HG03521 (cell line): ENCODE data around the gene UBE2H.
"Not testable (repeated sequence)": the region's sequence is repeated elsewhere in the genome, so short reads cannot be mapped to it uniquely, and the experiment has no call there.

Source experiments
- ATAC-seq: cut with Tn5 transposase; IDR thresholded peaks from one replicate; pipeline ENCODE4 v1.9.1; 2021; ENCODE audit warnings: mild to moderate bottlenecking, moderate library complexity; ENCODE audit not compliant: unreplicated experiment

The UBE2H gene

GRCh38 chr7:129952653-129953560 is at the start of gene UBE2H:
Gene UBE2H (minus strand): TSS chr7:129952960. CDS start chr7:129952555, 405 bp downstream.
- ATAC-seq = peak; percentile 68

- ATAC-seq = no peak
Measured at GRCh38 chr7:129998446-129998845, 45.7 kb upstream of the UBE2H start.

DNA sequence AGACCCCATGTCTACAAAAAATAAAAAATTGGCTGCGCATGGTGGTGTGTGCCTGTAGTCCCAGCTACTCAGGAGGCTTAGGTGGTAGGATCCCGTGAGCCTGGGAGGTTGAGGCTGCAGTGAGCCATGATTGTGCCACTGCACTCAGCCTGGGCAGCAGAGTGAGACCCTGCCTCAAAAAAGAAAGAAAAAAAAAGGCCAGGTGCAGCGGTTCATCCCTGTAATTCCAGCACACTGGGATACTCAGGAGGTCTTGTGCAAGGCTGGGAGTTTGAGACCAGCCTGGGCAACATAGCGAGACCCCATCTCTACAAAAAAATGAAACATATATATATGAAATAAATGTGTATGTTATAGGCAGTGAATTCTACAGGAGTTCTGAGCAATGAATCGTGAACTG is 44.5 kb upstream of the UBE2H start:
- no peak for ATAC-seq

DNA sequence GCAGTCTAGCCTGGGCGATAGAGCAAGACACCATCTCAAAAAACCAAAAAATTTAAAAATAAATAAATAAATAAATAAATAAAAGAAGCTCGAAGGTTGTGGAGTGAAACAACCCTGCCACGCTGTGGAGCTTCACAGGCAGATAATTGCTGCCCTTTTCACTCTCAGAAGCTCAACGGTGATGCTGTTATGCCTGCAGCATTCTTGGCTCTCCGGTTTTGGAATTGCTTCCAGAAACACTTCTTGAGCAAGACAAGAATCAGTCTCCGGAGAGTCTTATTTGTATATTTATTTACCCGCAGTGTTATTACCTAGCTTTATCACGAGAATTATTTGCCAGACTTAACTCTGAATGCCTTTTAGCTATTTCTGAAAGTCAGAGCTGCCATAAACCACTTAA is 40.5 kb upstream of the UBE2H start:
- ATAC-seq = no peak

GRCh38 chr7:129990403-129991192 is 37.8 kb upstream of the UBE2H start:
- ATAC-seq = no peak

DNA sequence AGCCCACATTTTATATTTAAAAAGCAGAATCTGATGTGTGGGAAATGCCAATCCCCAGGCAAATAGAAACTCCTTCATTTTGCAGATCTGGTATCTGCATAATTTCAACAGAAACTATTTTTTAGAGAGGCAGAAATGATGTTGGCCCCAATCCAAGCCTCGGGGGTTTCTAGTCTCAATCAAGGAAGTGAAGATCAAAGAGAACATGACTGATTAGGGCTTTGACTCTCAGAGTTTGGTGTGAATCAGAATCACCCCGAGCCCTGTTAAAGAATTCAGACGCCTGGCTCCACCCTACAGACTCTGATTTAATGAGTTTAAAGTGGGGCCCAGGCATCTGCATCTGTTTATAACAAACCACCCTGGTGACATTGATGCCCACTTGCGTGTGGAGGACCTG is 36.7 kb upstream of the UBE2H start:
- no peak for ATAC-seq

GRCh38 chr7:129986600-129986999 is 33.8 kb upstream of the UBE2H start:
- ATAC-seq = no peak

DNA sequence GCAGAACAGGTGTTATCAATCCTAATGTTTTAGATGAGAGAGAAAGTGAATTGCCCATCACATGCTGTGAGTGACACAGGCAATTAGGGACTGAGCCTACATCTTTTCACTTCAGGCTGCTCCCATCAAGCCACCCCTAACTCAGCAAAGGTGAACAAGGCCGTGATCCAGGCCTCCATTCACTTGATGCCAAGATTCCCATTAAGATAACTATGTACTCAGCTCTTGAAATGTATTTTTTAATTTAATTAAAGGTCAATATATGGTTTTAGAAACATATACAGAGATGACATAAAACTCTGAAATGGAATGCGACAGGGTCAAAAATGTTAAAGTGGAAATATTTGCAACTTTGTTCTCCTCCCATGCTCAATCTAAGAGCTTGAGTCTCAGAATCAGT is 27.9 kb upstream of the UBE2H start:
- ATAC-seq = no peak

DNA sequence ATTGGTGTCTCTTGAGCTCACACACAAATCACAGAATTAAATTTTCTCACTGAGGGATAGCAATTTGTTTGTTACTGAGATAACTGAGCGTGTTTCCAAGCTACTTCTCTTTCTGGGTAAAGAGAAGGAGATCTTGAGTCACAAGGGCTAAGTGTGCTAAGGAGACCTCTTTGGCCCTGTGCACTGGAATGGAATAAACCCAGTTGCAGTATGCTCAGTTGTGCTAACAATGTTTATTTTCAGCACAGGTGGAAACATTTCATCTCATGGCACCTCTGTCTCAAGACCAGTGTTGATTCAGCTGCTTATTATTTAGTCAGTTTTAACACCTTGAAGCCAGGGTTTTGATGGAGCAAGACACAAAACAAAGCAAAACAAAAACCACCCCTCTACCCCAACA is 22.5 kb upstream of the UBE2H start:
- no peak for ATAC-seq

DNA sequence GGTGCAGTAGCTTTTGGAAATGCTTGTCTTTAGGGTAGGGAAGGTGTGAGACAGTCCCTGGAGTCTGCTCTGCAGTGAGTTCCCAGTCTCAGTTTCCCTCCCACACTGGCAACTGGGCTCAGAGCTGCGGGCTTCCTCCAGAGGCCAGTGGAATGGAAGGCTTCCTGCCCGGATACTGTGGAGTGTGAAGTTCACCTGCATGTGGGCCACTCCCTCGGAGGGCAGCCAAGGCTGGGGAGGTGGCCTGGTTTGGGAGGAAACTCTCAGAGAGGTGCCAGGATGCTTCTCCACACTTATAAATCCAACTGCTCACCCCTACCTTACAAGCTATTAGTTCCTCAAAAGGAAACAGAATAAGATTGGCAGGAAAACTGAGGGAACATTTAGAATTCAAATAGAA is 18.1 kb upstream of the UBE2H start:
- ATAC-seq = no peak

- ATAC-seq = no peak
Measured at GRCh38 chr7:129969881-129970446, 17.2 kb upstream of the UBE2H start.

DNA sequence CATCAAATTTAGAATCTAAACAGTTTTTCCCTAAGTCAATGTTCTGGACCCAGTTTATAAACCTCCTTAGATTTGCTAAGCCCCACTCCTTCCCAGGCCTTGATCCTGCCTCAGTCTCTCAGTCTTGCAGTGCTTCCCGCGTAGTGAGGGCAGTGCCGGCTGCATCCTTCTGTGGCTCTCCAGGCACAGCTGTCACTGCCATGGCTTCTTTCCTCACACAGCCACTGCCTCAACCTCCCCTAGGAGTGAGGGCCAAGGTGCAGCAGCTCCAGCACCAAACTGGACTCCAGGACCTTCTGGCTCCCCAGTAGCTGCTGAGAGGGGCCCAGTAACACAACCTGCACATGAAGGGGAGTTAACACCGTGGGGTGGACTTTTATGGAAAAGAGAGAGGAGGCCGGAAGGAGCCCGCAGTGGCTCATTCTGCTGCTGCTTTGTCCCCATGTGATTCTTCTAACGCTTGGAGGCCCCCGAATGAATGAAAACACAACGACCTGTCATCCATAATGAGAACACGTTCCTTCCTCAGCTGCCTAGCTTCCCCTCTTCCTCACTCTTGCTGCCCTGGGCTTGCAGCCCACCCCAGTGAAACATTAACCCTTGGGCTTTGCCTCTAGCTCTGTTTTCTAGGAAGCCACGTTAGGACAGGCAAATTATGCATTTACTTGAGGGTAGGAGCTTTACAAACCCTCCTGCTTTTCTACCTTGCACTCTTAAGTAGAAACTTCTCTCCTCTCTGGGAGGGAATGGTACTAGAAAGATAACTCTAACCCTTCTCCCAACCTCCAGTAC is 16.0 kb upstream of the UBE2H start:
- ATAC-seq = no peak

GRCh38 chr7:129960204-129960475 is 7.4 kb upstream of the UBE2H start:
- not testable (repeated sequence) for ATAC-seq

- no peak for ATAC-seq
Measured at GRCh38 chr7:129959471-129960203, 6.9 kb upstream of the UBE2H start.

- no peak for ATAC-seq
Measured at GRCh38 chr7:129958643-129959470, 6.1 kb upstream of the UBE2H start.

DNA sequence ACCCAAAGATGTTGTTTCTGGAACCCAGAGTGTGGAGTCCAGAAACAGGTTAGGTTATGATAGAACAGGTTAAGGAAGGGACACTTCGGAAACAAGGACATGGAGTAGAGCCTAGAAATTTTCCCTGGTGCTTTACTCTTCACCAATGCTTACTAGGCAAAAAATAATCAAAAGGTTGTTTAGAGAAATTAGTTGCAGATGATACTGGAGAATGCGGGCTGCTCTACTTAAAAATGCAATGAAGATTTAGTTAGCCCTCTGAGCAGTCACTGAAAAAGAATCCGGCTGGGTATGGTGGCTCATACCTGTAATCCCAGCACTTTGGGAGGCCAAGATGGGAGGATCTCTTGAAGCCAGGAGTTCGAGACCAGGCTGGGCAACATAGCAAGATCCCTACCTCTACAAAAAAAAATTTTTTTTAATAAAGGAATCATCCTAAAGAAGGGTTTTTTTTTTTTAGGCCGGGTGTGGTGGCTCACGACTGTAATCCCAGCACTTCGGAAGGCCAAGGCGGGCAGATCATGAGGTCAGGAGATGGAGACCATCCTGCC is 3.3 kb upstream of the UBE2H start:
- ATAC-seq = no peak

- peak; percentile 12 for ATAC-seq
Measured at GRCh38 chr7:129952086-129952652, 591 bp downstream of the UBE2H start.

GRCh38 chr7:129951226-129952085 is 1.3 kb downstream of the UBE2H start:
- no peak for ATAC-seq
